H1 (cell line): ENCODE data around the gene MMEL1. TPM values are rescaled to one million over a fixed set of nuclear protein-coding genes. Genes with fewer than 3 reads are reported as not detected.

Source experiments
- CTCF ChIA-PET: fragments of 300-600 bp; sonication (Branson Sonifier 250); formaldehyde crosslinking; loops from one replicate; lab custom pipeline; 2021; ENCODE audit not compliant: partially characterized antibody; lab: Charles Lee
- POLR2A ChIA-PET: fragments of 300-600 bp; sonication (Branson Sonifier 250); formaldehyde crosslinking; loops from one replicate; lab custom pipeline; 2021; ENCODE audit warnings: inconsistent platforms; ENCODE audit not compliant: partially characterized antibody; lab: Charles Lee
- DNase-seq, 2 experiments: peaks; one replicate each; pipeline versions ENCODE4 v3.0.0 to v3.0.0-alpha.2; 2010 to 2022; ENCODE audit warnings: low spot score in 2 of 2, low read depth in 1 of 2, mixed read lengths in 1 of 2
- FAIRE-seq: peaks from 2 replicates; lab custom pipeline; 2011; peaks lifted over from hg19 to GRCh38; lab: Jason Lieb, UNC
- H2AFZ ChIP-seq: 2 replicates; pipeline ENCODE4 v1.8.1; 2012; ENCODE audit warnings: low read length, inconsistent platforms
- H2AK5ac ChIP-seq: 2 replicates; pipeline ENCODE4 v1.6.1; 2013; ENCODE audit warnings: low read depth, low read length
- H2BK120ac ChIP-seq: replicated peaks from 2 replicates; pipeline ENCODE3; 2013; ENCODE audit warnings: low read depth, low read length, inconsistent platforms
- H2BK12ac ChIP-seq: 2 replicates; pipeline ENCODE4 v1.6.1; 2013; ENCODE audit warnings: low read depth, low read length
- H2BK15ac ChIP-seq: 2 replicates; pipeline ENCODE4 v1.6.1; 2013; ENCODE audit warnings: low read length
- H2BK20ac ChIP-seq: 2 replicates; pipeline ENCODE4 v1.6.1; 2013; ENCODE audit warnings: low read length
- H2BK5ac ChIP-seq: 2 replicates; pipeline ENCODE4 v1.6.1; 2013; ENCODE audit warnings: low read depth, low read length
- H3K14ac ChIP-seq: 2 replicates; pipeline ENCODE4 v1.6.1; 2013; ENCODE audit warnings: inconsistent platforms; ENCODE audit not compliant: insufficient read length
- H3K18ac ChIP-seq: 2 replicates; pipeline ENCODE4 v1.6.1; 2013; ENCODE audit warnings: low read length; ENCODE audit errors: extremely low read depth
- H3K23ac ChIP-seq: 2 replicates; pipeline ENCODE4 v1.6.1; 2013; ENCODE audit warnings: inconsistent platforms; ENCODE audit not compliant: insufficient read length
- H3K23me2 ChIP-seq: 2 replicates; pipeline ENCODE4 v1.6.1; 2013; ENCODE audit warnings: low read depth, low read length
- H3K27ac ChIP-seq: 2 replicates; pipeline ENCODE4 v1.6.1; 2011; ENCODE audit warnings: low read depth, low read length, inconsistent platforms
- H3K27me3 ChIP-seq, 4 experiments: replicated peaks in 1 of 4; 1 replicate in 1 of 4; 2 replicates in 3 of 4; pipeline versions ENCODE4 v1.6.1 to v1.8.1; 2011 to 2013; ENCODE audit warnings: low read length in 3 of 4, mild to moderate bottlenecking in 3 of 4, inconsistent platforms in 2 of 4, mixed read lengths in 2 of 4, moderate library complexity in 1 of 4; ENCODE audit not compliant: control insufficient read depth in 3 of 4, insufficient read depth in 3 of 4; ENCODE audit errors: extremely low read depth in 1 of 4
- H3K36me3 ChIP-seq, 4 experiments: 2 replicates each; pipeline versions ENCODE4 v1.6.1 to v1.8.1; 2011 to 2013; ENCODE audit warnings: mild to moderate bottlenecking in 4 of 4, low read length in 3 of 4, moderate library complexity in 2 of 4, control low read depth in 1 of 4, inconsistent platforms in 1 of 4; ENCODE audit not compliant: insufficient read depth in 4 of 4, control insufficient read depth in 2 of 4
- H3K4ac ChIP-seq: replicated peaks from 2 replicates; pipeline ENCODE3; 2013; ENCODE audit warnings: low read length, low read depth, mixed read lengths, inconsistent platforms; ENCODE audit not compliant: insufficient read length
- H3K4me1 ChIP-seq, 4 experiments: replicated peaks in 1 of 4; 1 replicate in 1 of 4; 2 replicates in 3 of 4; pipeline versions ENCODE4 v1.6.1 to v1.8.1; 2011 to 2013; ENCODE audit warnings: low read length in 3 of 4, inconsistent platforms in 2 of 4, mixed read lengths in 1 of 4; ENCODE audit not compliant: insufficient read depth in 4 of 4, control insufficient read depth in 3 of 4
- H3K4me2 ChIP-seq, 2 experiments: 2 replicates each; pipeline versions ENCODE4 v1.6.1 to v1.8.1; 2011 to 2013; ENCODE audit warnings: low read depth in 2 of 2, low read length in 2 of 2, control low read depth in 1 of 2, inconsistent platforms in 1 of 2, mild to moderate bottlenecking in 1 of 2; ENCODE audit not compliant: insufficient read depth in 1 of 2
- H3K4me3 ChIP-seq, 4 experiments: fragments of 200-600, 300-600 bp in 1 of 4; sonication (generic), shearing (Covaris generic), sonication (Bioruptor Twin) in 1 of 4; 2 replicates each; pipeline versions ENCODE4 v1.5.1 to v1.8.1; 2011 to 2016; ENCODE audit warnings: low read length in 4 of 4, low read depth in 3 of 4, control low read depth in 2 of 4, inconsistent platforms in 2 of 4, mild to moderate bottlenecking in 2 of 4, mixed read lengths in 1 of 4, moderate library complexity in 1 of 4; ENCODE audit not compliant: insufficient read depth in 2 of 4; ENCODE audit errors: extremely low read depth in 1 of 4
- H3K56ac ChIP-seq: replicated peaks from 2 replicates; pipeline ENCODE3; 2013; ENCODE audit warnings: low read depth, mild to moderate bottlenecking, mixed read lengths, low read length, inconsistent platforms; ENCODE audit not compliant: insufficient read length
- H3K79me1 ChIP-seq: 2 replicates; pipeline ENCODE4 v1.6.1; 2013; ENCODE audit warnings: low read depth, low read length, control low read depth
- H3K79me2 ChIP-seq, 2 experiments: 2 replicates each; pipeline versions ENCODE4 v1.6.1 to v1.8.1; 2012 to 2013; ENCODE audit warnings: low read length in 2 of 2, mild to moderate bottlenecking in 2 of 2, inconsistent platforms in 1 of 2; ENCODE audit not compliant: insufficient read depth in 2 of 2, control insufficient read depth in 1 of 2
- H3K9ac ChIP-seq, 4 experiments: replicated peaks in 1 of 4; 1 replicate in 1 of 4; 2 replicates in 3 of 4; pipeline versions ENCODE4 v1.6.1 to v1.8.1; 2011 to 2013; ENCODE audit warnings: low read depth in 3 of 4, low read length in 3 of 4, control low read depth in 2 of 4, mild to moderate bottlenecking in 2 of 4, moderate library complexity in 2 of 4, inconsistent platforms in 1 of 4; ENCODE audit errors: extremely low read depth in 1 of 4
- H3K9me3 ChIP-seq, 2 experiments: 2 replicates each; pipeline versions ENCODE4 v1.6.1 to v1.8.1; 2012 to 2013; ENCODE audit warnings: mild to moderate bottlenecking in 2 of 2, moderate library complexity in 2 of 2, control low read depth in 1 of 2, inconsistent platforms in 1 of 2, low read depth in 1 of 2, low read length in 1 of 2, mixed read lengths in 1 of 2; ENCODE audit not compliant: insufficient read depth in 2 of 2
- H4K20me1 ChIP-seq, 2 experiments: replicated peaks in 1 of 2; 2 replicates each; pipeline versions ENCODE3 to v1.8.1; 2011 to 2013; ENCODE audit warnings: inconsistent platforms in 2 of 2, low read length in 2 of 2, mild to moderate bottlenecking in 1 of 2; ENCODE audit not compliant: insufficient read depth in 2 of 2, control insufficient read depth in 1 of 2
- H4K5ac ChIP-seq: 2 replicates; pipeline ENCODE4 v1.6.1; 2013; ENCODE audit warnings: low read length, low read depth, mixed read lengths, inconsistent platforms; ENCODE audit not compliant: insufficient read length
- H4K8ac ChIP-seq: 2 replicates; pipeline ENCODE4 v1.8.0; 2013; ENCODE audit warnings: mild to moderate bottlenecking, moderate library complexity, low read length, inconsistent platforms; ENCODE audit not compliant: insufficient read depth; ENCODE audit errors: extremely low read depth
- H4K91ac ChIP-seq: replicated peaks from 2 replicates; pipeline ENCODE3; 2013; ENCODE audit warnings: low read length, mixed read lengths, inconsistent platforms; ENCODE audit not compliant: insufficient read length
- BCL11A ChIP-seq, 2 experiments: IDR thresholded peaks; one replicate each; pipeline ENCODE4 v1.6.1; 2011; ENCODE audit warnings: low read depth in 2 of 2, low read length in 2 of 2, mild to moderate bottlenecking in 2 of 2
- KDM1A ChIP-seq: fragments of 200-600, 300-600 bp; sonication (generic); IDR thresholded peaks from 2 replicates; pipeline ENCODE4 v1.7.1; 2016; ENCODE audit warnings: mild to moderate bottlenecking, low read length, borderline replicate concordance
- KDM4A ChIP-seq: IDR thresholded peaks from one replicate; pipeline ENCODE4 v1.7.1; 2012; ENCODE audit warnings: low read depth, mild to moderate bottlenecking, moderate library complexity, low read length, inconsistent platforms; ENCODE audit not compliant: severe bottlenecking
- RAD21 ChIP-seq, 2 experiments: IDR thresholded peaks in 1 of 2; conservative IDR thresholded peaks in 1 of 2; 2 replicates each; pipeline ENCODE4 v1.6.1; 2011; ENCODE audit warnings: low read depth in 2 of 2, low read length in 2 of 2, improper control_type of control experiment in 1 of 2, inconsistent platforms in 1 of 2, mild to moderate bottlenecking in 1 of 2, moderate library complexity in 1 of 2
- RXRA ChIP-seq: IDR thresholded peaks from 2 replicates; pipeline ENCODE4 v1.6.1; 2011; ENCODE audit warnings: low read depth, mild to moderate bottlenecking, low read length, moderate library complexity; ENCODE audit not compliant: insufficient read depth
- TAF7 ChIP-seq: optimal IDR thresholded peaks from 2 replicates; pipeline ENCODE3; 2011; ENCODE audit warnings: low read depth, mild to moderate bottlenecking, inconsistent platforms, low read length, moderate library complexity, borderline replicate concordance
- WGBS, 2 experiments: shearing (Covaris generic) in 1 of 2; methylation state at CpG; one replicate each; pipeline versions ENCODE4 v1.1.6 to v1.1.7; 2013 to 2015; ENCODE audit warnings: low lambda C conversion rate in 2 of 2, mixed read lengths in 2 of 2, inconsistent platforms in 1 of 2, low coverage in 1 of 2, missing lambda C conversion rate in 1 of 2; ENCODE audit not compliant: insufficient replicate concordance in 2 of 2, insufficient coverage in 1 of 2, insufficient read length in 1 of 2; ENCODE audit errors: extremely low coverage in 1 of 2, missing lambda C conversion rate in 1 of 2; 5-methylcytosine and 5-hydroxymethylcytosine counted together
- polyA plus RNA-seq, 7 experiments: library from polyadenylated mRNA; depleted of rRNA in 3 of 7; stranded (reverse) in 5 of 7; unstranded in 2 of 7; fragments of >200 nt in 5 of 7; fragments of 200-250 nt in 2 of 7; gene quantifications; 1 replicate in 5 of 7; 2 replicates in 1 of 7; 4 replicates in 1 of 7; pipeline versions ENCODE4 v1.2.1 to v1.2.3, GENCODE V29; 2011 to 2013; ENCODE audit warnings: missing spikeins in 2 of 7, mixed read lengths in 2 of 7
- total RNA-seq: library from RNA; stranded (reverse); fragmentation: NEBNext Ultra II Directional; extraction: Animal tissue kit (Norgen Biotek cat#: 25700); gene quantifications from 2 replicates; pipeline ENCODE4 v1.2.1, GENCODE V29; 2021

Gene MMEL1
- total and polyA plus RNA-seq, 2 of the 8 experiments (the other 6 are each of a cell fraction or from before 2014, with no cell fraction given), result 0.91 to 1.7 TPM

GRCh38 chr1:2629627-2630497 lies 3.0 kb downstream of the MMEL1 start:
- CTCF ChIA-PET, result interaction anchor here (0.9 kb wide), 1 partner anchor 19 kb away, joined by 4 read pairs; no protein-coding TSS in a partner anchor
- POLR2A ChIA-PET, result interaction anchor here (0.9 kb wide), 1 partner anchor 217 kb away, joined by 3 read pairs; no protein-coding TSS in a partner anchor
- peak overlapping the region; percentile 78 for H2BK120ac ChIP-seq
- H3K4me3 ChIP-seq, result peak overlapping the region in 2 of 4 experiments; percentile 33 to 64; a peak in 2 of 8 replicates
- no peak overlapping the region for H4K5ac ChIP-seq
- peak overlapping the region; percentile 84; the same call in 1 of the 2 replicates for H2BK12ac ChIP-seq
- H2AFZ ChIP-seq, result no peak overlapping the region
- H3K79me1 ChIP-seq, result no peaks in the 10 kb centered on the region
- H3K79me2 ChIP-seq, result no peaks in the 10 kb centered on the region
- peak overlapping the region; percentile 99 for H3K4ac ChIP-seq
- H3K4me2 ChIP-seq, result peak overlapping the region; percentile 66 to 84
- H2AK5ac ChIP-seq, result peak overlapping the region; percentile 76
- H3K9ac ChIP-seq, result no peak overlapping the region; a peak in 1 of 7 replicates
- no peaks in the 10 kb centered on the region for H3K36me3 ChIP-seq
- WGBS, 2 experiments, result 89% methylated on average over 23 of the region's 23 CpGs; no CpG with 5 or more reads in 1 of the 2 experiments
- no peak overlapping the region for H3K27ac ChIP-seq
- peaks cover 0 to 11% of the 10 kb centered on the region in 2 experiments for H4K20me1 ChIP-seq
- peaks cover 0 to 4% of the 10 kb centered on the region in 2 experiments; a peak in 1 of 4 replicates for H3K9me3 ChIP-seq
- DNase-seq (no peak), FAIRE-seq (no peak)
- peaks cover 6% of the 10 kb centered on the region for H3K23me2 ChIP-seq
- peak overlapping the region; percentile 95 for H4K91ac ChIP-seq
- H3K23ac ChIP-seq, result no peak overlapping the region
- TF ChIP-seq RXRA (no peak), KDM4A (no peak), TAF7 (no peak), BCL11A (IDR thresholded peaks at IDR 0.05; ENCODE audit: low read depth in 2 of 2, low read length in 2 of 2) (no peak), RAD21 (IDR thresholded peaks at IDR 0.05 in 1 of 2, conservative IDR thresholded peaks at IDR 0.05 in 1 of 2; ENCODE audit: low read depth in 2 of 2, low read length in 2 of 2) (no peak), KDM1A (no peak)
- no peak overlapping the region; the same call in 1 of the 2 replicates for H4K8ac ChIP-seq
- peaks cover 0 to 28% (median 18%) of the 10 kb centered on the region in 4 experiments; a peak in 6 of 7 replicates for H3K4me1 ChIP-seq
- no peak overlapping the region for H3K14ac ChIP-seq
- 0 out of 2 replicates have a peak overlapping the region, but pooled peaks have one; percentile 0 for H2BK20ac ChIP-seq
- 0 out of 2 replicates have a peak overlapping the region, but pooled peaks have one; percentile 1 for H3K18ac ChIP-seq
- peak overlapping the region; percentile 82 for H2BK15ac ChIP-seq
- H3K27me3 ChIP-seq, result peaks cover 22 to 52% (median 36%) of the 10 kb centered on the region in 4 experiments
- H3K56ac ChIP-seq, result no peak overlapping the region
- H2BK5ac ChIP-seq, result peak overlapping the region; percentile 28; the same call in 1 of the 2 replicates
